AG10803 (cell line): Measurements from ENCODE around the gene SLIRP.
A peak's percentile ranks its signal among the peaks of the same experiment; 100 is the strongest.

Experiments
- DNase-seq: peaks from one replicate; pipeline ENCODE4 v3.0.0; 2010; ENCODE audit warnings: low read depth
- H3K4me3 ChIP-seq: 2 replicates; pipeline ENCODE4 v1.5.1; 2011; ENCODE audit warnings: mild to moderate bottlenecking, low read length, control low read depth
- TF ChIP-seq, protein P1 (sequence below): conservative IDR thresholded peaks from 2 replicates; pipeline ENCODE4 v1.5.1; 2011; ENCODE audit warnings: mild to moderate bottlenecking, low read length, control low read depth, inconsistent platforms

SLIRP gene

DNA sequence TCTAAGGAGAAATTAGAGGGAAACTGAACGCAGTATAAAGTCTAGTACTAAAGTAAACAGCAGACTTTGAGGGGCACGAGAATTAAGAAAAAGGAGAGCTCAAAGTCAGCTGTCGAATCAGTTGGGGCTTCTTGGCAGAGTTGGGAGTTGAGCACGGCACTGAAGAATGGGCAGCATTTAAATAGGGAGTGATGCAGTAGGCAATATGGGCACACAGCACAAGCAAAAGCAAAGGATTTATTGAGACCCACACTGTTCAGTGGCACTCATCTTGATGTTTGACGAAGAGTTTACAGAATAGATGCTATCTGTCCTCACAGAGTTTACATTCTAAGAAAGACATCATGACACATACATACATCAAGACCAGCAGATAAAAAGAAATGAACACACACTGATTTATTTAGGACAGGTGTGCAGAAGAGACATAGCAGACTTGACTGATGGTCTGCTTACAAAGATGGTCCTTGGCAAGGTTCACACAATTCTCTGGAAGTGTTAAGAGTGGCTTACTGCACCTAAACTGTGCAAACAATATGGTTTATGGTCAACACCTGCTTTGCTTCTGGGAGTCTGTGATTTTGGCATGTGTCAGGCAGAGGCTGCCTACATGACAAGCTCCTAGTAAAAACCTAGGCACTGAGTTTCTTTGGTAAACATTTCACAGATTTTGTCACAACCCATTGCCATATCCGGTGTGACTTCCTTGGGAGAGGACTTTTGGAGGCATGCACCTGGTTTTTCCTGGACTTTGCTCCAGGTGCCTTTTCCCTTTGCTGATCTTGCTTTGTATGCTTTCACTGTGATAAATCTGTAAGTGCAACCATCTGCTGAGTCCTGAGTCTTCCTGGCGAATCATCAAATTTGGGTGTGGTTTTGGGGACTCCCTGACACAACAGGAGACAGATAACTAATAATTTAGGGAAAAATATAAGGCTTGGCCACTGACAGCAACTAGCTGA, 26.4 kb upstream of the SLIRP start:
- TF ChIP-seq, protein P1, sequence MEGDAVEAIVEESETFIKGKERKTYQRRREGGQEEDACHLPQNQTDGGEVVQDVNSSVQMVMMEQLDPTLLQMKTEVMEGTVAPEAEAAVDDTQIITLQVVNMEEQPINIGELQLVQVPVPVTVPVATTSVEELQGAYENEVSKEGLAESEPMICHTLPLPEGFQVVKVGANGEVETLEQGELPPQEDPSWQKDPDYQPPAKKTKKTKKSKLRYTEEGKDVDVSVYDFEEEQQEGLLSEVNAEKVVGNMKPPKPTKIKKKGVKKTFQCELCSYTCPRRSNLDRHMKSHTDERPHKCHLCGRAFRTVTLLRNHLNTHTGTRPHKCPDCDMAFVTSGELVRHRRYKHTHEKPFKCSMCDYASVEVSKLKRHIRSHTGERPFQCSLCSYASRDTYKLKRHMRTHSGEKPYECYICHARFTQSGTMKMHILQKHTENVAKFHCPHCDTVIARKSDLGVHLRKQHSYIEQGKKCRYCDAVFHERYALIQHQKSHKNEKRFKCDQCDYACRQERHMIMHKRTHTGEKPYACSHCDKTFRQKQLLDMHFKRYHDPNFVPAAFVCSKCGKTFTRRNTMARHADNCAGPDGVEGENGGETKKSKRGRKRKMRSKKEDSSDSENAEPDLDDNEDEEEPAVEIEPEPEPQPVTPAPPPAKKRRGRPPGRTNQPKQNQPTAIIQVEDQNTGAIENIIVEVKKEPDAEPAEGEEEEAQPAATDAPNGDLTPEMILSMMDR: no peak
- peak; percentile 37 for DNase-seq
- no peak overlapping the region for H3K4me3 ChIP-seq

DNA sequence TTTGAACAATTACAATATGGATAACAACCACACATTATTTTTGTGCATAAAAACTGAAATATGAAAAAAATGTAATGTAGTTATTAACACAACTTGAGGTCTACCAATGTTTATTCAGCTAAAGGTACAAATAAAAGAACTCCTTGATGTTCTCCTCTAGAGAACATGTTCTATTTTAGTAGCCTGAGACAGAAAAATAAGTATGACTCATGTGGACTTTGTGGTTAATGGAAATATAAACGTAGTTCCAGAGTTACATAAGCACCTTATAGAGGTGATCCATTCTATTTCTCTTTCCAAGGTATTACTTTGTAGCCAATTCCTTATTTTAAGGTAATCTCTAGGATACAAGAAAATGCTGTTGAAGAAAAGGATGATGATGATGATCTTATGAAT, 25.7 kb upstream of the SLIRP start:
- H3K4me3 ChIP-seq: no peak overlapping the region
- DNase-seq: peak; percentile 18
- TF ChIP-seq, protein P1: no peak

DNA sequence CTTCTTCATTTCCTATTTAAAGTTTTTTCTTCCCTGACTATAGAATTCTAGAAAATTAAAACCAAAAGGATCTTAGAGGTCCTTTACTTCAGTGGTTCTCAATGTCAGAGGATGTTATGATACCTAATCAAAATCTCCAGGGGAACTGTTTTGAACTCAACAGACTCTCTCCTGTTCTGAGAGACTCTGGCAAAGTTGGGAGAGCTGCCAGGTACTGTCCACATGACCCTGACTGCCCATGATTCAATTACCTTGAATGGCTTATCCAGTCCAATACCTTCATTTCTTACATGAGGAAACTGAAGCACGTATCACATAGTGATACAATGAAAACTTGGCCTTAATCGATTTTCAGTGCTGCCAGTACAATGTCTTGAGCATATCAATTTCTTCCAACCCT, 16.6 kb upstream of the SLIRP start:
- no peak overlapping the region for H3K4me3 ChIP-seq
- TF ChIP-seq, protein P1: no peak
- DNase-seq: no peak

DNA sequence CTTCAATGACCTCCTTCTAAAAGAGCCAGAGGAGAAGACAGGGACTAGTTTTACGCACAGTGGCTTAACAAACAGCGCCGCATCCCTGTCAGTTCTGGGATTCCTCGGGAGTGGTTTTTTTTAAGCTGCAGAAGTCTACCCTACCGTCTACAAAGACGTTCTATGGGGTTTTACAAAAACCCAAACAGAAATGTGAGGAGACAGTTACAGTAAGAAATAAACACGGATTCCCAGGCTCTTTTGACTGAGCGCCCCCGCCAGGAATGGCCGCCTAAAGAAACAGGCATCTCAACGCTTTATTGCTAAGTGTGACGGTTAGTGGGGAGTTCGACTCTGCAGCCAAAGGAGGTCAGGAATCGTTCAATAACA, 564 bp upstream of the SLIRP start:
- peak overlapping the region; percentile 96 for H3K4me3 ChIP-seq
- peak; percentile 54 for DNase-seq
- TF ChIP-seq, protein P1: peak; percentile 57

DNA sequence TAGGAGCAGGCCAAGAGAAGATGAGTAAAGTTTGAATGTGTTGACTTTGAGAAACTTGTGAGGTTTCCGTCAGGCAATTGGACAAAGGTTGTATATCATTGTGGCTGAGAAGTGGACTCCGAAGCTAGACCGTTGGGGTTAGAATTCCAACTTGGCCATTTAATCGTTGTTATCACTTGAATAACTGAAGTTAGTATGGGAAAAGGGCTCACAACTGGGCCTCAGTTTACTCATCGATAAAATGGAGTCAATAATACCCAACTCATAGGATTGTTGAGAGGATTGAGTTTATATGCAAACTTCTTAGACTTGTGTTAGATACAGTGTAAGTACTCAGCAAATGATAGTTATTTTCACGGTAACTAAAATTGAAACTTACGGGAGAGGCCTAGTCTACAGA, 846 bp downstream of the SLIRP start:
- TF ChIP-seq, protein P1: no peak
- H3K4me3 ChIP-seq: peak overlapping the region; percentile 96

DNA sequence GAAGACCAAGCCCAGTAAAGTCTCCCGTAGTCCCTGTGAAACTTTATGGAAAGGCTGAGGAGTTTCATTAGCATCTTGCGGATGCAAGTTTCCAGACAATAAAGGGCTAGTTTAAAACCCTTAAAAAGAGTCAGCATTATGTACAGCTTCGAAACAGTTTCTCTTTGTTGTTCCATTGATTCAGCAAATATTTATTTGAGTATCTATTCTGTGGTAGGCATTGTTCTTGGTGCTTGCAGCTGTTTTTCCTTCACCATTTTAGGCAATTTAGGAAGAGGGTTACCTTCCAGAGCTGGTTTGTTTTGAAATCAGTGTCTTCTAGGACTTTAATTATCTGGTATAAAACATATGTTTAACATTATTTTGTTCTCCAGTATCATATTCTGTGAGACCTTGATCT, 1.5 kb downstream of the SLIRP start:
- DNase-seq: no peak
- TF ChIP-seq, protein P1: no peak
- peak overlapping the region; percentile 96 for H3K4me3 ChIP-seq

More for the DNA sequence above, 846 bp downstream of the SLIRP start:
- no peak for DNase-seq

DNA sequence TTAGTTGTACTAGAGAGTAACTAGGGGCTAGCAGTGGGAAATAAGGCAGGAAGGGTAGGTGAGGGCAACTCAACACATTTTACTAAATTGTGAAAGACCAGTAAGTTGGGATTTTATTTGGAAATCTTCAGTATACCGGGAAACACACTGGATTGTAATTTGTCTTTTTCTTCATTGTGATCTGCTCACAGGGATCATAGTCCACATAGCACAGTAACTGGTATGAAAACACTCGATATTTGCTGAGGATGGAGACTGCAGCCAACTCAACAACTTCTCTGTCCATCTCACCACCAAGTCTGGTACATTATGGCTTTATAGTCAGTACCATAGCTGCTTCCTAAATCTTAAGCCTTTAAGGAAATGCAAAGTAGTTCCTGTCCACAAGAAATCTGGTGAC, 2.5 kb downstream of the SLIRP start:
- no peak overlapping the region for H3K4me3 ChIP-seq
- TF ChIP-seq, protein P1: no peak

More for the DNA sequence above, 2.5 kb downstream of the SLIRP start:
- DNase-seq: no peak
